SK-N-SH treated with all-trans-retinoic acid at 6 μM for 48 hours (cell line): Measurements from ENCODE around the gene CCDC170.

Experiments
- ATAC-seq: fragments of 200-7000 bp; cut with Tn5 transposase; 3 replicates; pipeline ENCODE4 v1.9.1; 2020; ENCODE audit warnings: mild to moderate bottlenecking, moderate library complexity
- ARNTL ChIP-seq: fragments of 450-650 bp; formaldehyde crosslinking; IDR thresholded peaks from 2 replicates; pipeline ENCODE4 v1.5.0; 2020; ENCODE audit warnings: low read depth, mild to moderate bottlenecking, moderate library complexity, borderline replicate concordance
- BACH2 ChIP-seq: fragments of 250-450 bp; sonication (Bioruptor Pico); IDR thresholded peaks from 2 replicates; pipeline ENCODE4 v1.9.0; 2021; ENCODE audit warnings: mild to moderate bottlenecking, borderline replicate concordance
- CSDC2 ChIP-seq: fragments of 250-450 bp; sonication (Bioruptor Pico); IDR thresholded peaks from 2 replicates; pipeline ENCODE4 v1.5.0; 2020; ENCODE audit warnings: mild to moderate bottlenecking, moderate library complexity
- CSRNP3 ChIP-seq: fragments of 250-450 bp; sonication (Bioruptor Pico); IDR thresholded peaks from 2 replicates; pipeline ENCODE4 v1.5.1; 2021; ENCODE audit warnings: mild to moderate bottlenecking, moderate library complexity
- GLIS3 ChIP-seq: fragments of 250-450 bp; sonication (Bioruptor Pico); IDR thresholded peaks from 2 replicates; pipeline ENCODE4 v1.5.0; 2020; ENCODE audit warnings: mild to moderate bottlenecking, moderate library complexity
- ISL1 ChIP-seq: fragments of 250-450 bp; sonication (Bioruptor Pico); IDR thresholded peaks from 2 replicates; pipeline ENCODE4 v2.1.2; 2022; ENCODE audit warnings: mild to moderate bottlenecking, moderate library complexity
- OSR1 ChIP-seq: fragments of 250-450 bp; sonication (Bioruptor Pico); IDR thresholded peaks from 2 replicates; pipeline ENCODE4 v1.8.0; 2022; ENCODE audit warnings: moderate library complexity, mild to moderate bottlenecking, inconsistent platforms
- PATZ1 ChIP-seq: fragments of 250-450 bp; sonication (Bioruptor Pico); IDR thresholded peaks from 2 replicates; pipeline ENCODE4 v1.8.0; 2020; ENCODE audit warnings: mild to moderate bottlenecking, moderate library complexity, borderline replicate concordance
- POU6F1 ChIP-seq: fragments of 250-450 bp; sonication (Bioruptor Pico); IDR thresholded peaks from 2 replicates; pipeline ENCODE4 v1.8.0; 2021; ENCODE audit warnings: low read depth, mild to moderate bottlenecking, moderate library complexity, borderline replicate concordance
- PPARA ChIP-seq: fragments of 250-450 bp; sonication (Bioruptor Pico); IDR thresholded peaks from 2 replicates; pipeline ENCODE4 v1.5.0; 2020; ENCODE audit warnings: mild to moderate bottlenecking, borderline replicate concordance
- RARB ChIP-seq: fragments of 250-450 bp; sonication (Bioruptor Pico); IDR thresholded peaks from 2 replicates; pipeline ENCODE4 v1.8.0; 2021; ENCODE audit warnings: mild to moderate bottlenecking, moderate library complexity
- SNAI2 ChIP-seq: fragments of 250-450 bp; sonication (Bioruptor Pico); IDR thresholded peaks from 2 replicates; pipeline ENCODE4 v1.5.0; 2020; ENCODE audit warnings: mild to moderate bottlenecking, moderate library complexity
- TCF4 ChIP-seq: fragments of 250-450 bp; sonication (Bioruptor Pico); IDR thresholded peaks from 2 replicates; pipeline ENCODE4 v1.8.0; 2021; ENCODE audit warnings: mild to moderate bottlenecking, moderate library complexity, borderline replicate concordance
- TOX ChIP-seq: fragments of 250-450 bp; sonication (Bioruptor Pico); IDR thresholded peaks from 2 replicates; pipeline ENCODE4 v1.8.0; 2021; ENCODE audit warnings: mild to moderate bottlenecking, moderate library complexity, borderline replicate concordance
- ZC3H10 ChIP-seq: fragments of 250-450 bp; sonication (Bioruptor Pico); IDR thresholded peaks from 2 replicates; pipeline ENCODE4 v1.5.1; 2021; ENCODE audit warnings: mild to moderate bottlenecking, moderate library complexity
- ZFP3 ChIP-seq: fragments of 250-450 bp; sonication (Bioruptor Pico); IDR thresholded peaks from 2 replicates; pipeline ENCODE4 v1.5.0; 2020; ENCODE audit warnings: mild to moderate bottlenecking, moderate library complexity
- ZFP30 ChIP-seq: fragments of 450-650 bp; formaldehyde crosslinking; IDR thresholded peaks from 2 replicates; pipeline ENCODE4 v1.5.0; 2022; ENCODE audit warnings: mild to moderate bottlenecking, moderate library complexity
- ZNF565 ChIP-seq: fragments of 450-650 bp; formaldehyde crosslinking; conservative IDR thresholded peaks from 2 replicates; pipeline ENCODE4 v1.5.0; 2020; ENCODE audit warnings: low read depth, mild to moderate bottlenecking, moderate library complexity
- ZNF70 ChIP-seq: fragments of 450-650 bp; formaldehyde crosslinking; IDR thresholded peaks from 2 replicates; pipeline ENCODE4 v1.5.0; 2020; ENCODE audit warnings: mild to moderate bottlenecking, moderate library complexity
- ZNF8 ChIP-seq: fragments of 450-650 bp; formaldehyde crosslinking; IDR thresholded peaks from 2 replicates; pipeline ENCODE4 v1.5.0; 2020; ENCODE audit warnings: mild to moderate bottlenecking, moderate library complexity
- TF ChIP-seq, protein P1 (sequence below): fragments of 250-450 bp; sonication (Bioruptor Pico); IDR thresholded peaks from 2 replicates; pipeline ENCODE4 v1.5.0; 2020; ENCODE audit warnings: mild to moderate bottlenecking, moderate library complexity
- TF ChIP-seq, protein P2 (sequence below): fragments of 250-450 bp; sonication (Bioruptor Pico); IDR thresholded peaks from 2 replicates; pipeline ENCODE4 v1.5.1; 2020; ENCODE audit warnings: low read depth, mild to moderate bottlenecking, moderate library complexity

The CCDC170 gene

GRCh38 chr6:151494936-151495320 is 1.1 kb downstream of the CCDC170 start:
- TF ChIP-seq BACH2 (CRISPR knock-in tag) (no peak), ARNTL (no peak), ISL1 (no peak), ZC3H10 (CRISPR knock-in tag) (no peak), ZNF70 (CRISPR knock-in tag) (no peak), PATZ1 (no peak), POU6F1 (CRISPR knock-in tag) (no peak), RARB (CRISPR knock-in tag) (no peak), ZNF565 (CRISPR knock-in tag) (no peak), OSR1 (CRISPR knock-in tag) (no peak), PPARA (CRISPR knock-in tag) (no peak), GLIS3 (no peak), ZNF8 (CRISPR knock-in tag) (no peak), SNAI2 (CRISPR knock-in tag) (no peak), ZFP3 (CRISPR knock-in tag) (no peak), TCF4 (CRISPR knock-in tag) (no peak), CSDC2 (CRISPR knock-in tag) (no peak), ZFP30 (CRISPR knock-in tag) (no peak)
- TF ChIP-seq, protein P1, sequence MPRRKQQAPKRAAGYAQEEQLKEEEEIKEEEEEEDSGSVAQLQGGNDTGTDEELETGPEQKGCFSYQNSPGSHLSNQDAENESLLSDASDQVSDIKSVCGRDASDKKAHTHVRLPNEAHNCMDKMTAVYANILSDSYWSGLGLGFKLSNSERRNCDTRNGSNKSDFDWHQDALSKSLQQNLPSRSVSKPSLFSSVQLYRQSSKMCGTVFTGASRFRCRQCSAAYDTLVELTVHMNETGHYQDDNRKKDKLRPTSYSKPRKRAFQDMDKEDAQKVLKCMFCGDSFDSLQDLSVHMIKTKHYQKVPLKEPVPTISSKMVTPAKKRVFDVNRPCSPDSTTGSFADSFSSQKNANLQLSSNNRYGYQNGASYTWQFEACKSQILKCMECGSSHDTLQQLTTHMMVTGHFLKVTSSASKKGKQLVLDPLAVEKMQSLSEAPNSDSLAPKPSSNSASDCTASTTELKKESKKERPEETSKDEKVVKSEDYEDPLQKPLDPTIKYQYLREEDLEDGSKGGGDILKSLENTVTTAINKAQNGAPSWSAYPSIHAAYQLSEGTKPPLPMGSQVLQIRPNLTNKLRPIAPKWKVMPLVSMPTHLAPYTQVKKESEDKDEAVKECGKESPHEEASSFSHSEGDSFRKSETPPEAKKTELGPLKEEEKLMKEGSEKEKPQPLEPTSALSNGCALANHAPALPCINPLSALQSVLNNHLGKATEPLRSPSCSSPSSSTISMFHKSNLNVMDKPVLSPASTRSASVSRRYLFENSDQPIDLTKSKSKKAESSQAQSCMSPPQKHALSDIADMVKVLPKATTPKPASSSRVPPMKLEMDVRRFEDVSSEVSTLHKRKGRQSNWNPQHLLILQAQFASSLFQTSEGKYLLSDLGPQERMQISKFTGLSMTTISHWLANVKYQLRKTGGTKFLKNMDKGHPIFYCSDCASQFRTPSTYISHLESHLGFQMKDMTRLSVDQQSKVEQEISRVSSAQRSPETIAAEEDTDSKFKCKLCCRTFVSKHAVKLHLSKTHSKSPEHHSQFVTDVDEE (CRISPR knock-in tag): no peak
- TF ChIP-seq, protein P2, sequence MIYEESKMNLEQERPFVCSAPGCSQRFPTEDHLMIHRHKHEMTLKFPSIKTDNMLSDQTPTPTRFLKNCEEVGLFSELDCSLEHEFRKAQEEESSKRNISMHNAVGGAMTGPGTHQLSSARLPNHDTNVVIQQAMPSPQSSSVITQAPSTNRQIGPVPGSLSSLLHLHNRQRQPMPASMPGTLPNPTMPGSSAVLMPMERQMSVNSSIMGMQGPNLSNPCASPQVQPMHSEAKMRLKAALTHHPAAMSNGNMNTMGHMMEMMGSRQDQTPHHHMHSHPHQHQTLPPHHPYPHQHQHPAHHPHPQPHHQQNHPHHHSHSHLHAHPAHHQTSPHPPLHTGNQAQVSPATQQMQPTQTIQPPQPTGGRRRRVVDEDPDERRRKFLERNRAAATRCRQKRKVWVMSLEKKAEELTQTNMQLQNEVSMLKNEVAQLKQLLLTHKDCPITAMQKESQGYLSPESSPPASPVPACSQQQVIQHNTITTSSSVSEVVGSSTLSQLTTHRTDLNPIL: no peak
- no peak for ATAC-seq

DNA sequence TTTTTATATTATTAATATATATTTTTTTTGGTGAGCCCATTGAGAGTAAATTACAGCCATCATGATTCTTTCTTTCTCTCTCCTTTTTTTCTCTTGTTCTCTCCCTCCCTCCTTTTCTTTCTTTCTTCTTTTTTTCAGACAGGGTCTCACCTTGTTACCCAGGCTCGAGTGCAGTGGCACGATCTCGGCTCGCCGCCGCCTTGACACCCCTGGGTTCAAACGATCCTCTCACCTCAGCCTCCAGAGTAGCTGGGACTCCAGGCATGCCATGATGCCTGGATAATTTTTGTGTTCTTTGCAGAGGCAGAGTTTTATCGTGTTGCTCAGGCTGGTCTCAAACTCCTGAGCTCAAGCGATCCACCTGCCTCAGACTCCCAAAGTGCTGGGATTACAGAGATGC is 1.6 kb downstream of the CCDC170 start:
- ATAC-seq: no peak
- no peak for TF ChIP-seq GLIS3
- no peak for TF ChIP-seq ZNF8 (CRISPR knock-in tag)
- TF ChIP-seq ZFP30 (CRISPR knock-in tag): no peak
- TF ChIP-seq TCF4 (CRISPR knock-in tag): no peak
- no peak for TF ChIP-seq ISL1
- TF ChIP-seq RARB (CRISPR knock-in tag): no peak
- TF ChIP-seq SNAI2 (CRISPR knock-in tag): no peak
- TF ChIP-seq ZNF565 (CRISPR knock-in tag): no peak
- TF ChIP-seq, protein P2: no peak
- TF ChIP-seq, protein P1 (CRISPR knock-in tag): no peak
- TF ChIP-seq CSRNP3 (CRISPR knock-in tag): no peak
- no peak for TF ChIP-seq TOX
- no peak for TF ChIP-seq POU6F1 (CRISPR knock-in tag)
- TF ChIP-seq BACH2 (CRISPR knock-in tag): no peak
- TF ChIP-seq PPARA (CRISPR knock-in tag): no peak
